Small intestine (tissue), 7 donors: ENCODE data around the gene NT5C1B. TPM values are rescaled to one million over a fixed set of nuclear protein-coding genes. Genes with fewer than 3 reads are reported as not detected.

Experiments
- DNase-seq, 2 donors: peaks; one replicate each; pipeline versions ENCODE4 v3.0.0 to v3.0.0-alpha.2; 2013
- FAIRE-seq: peaks from 2 replicates; lab custom pipeline; 2012; peaks lifted over from hg19 to GRCh38; lab: Jason Lieb, UNC
- H3K27ac ChIP-seq, 3 donors: one replicate each; pipeline ENCODE4 v1.5.1; 2013; ENCODE audit warnings: low read length in 2 of 3, mild to moderate bottlenecking in 2 of 3, control low read depth in 1 of 3, inconsistent platforms in 1 of 3, low read depth in 1 of 3, moderate library complexity in 1 of 3
- H3K27me3 ChIP-seq, 3 donors: one replicate each; pipeline ENCODE4 v1.6.1; 2013; ENCODE audit warnings: low read length in 3 of 3, inconsistent platforms in 1 of 3; ENCODE audit not compliant: control insufficient read depth in 3 of 3, insufficient read depth in 3 of 3
- H3K36me3 ChIP-seq, 3 donors: one replicate each; pipeline ENCODE4 v1.6.1; 2013; ENCODE audit warnings: low read length in 3 of 3, inconsistent platforms in 1 of 3, low read depth in 1 of 3, mild to moderate bottlenecking in 1 of 3, moderate library complexity in 1 of 3; ENCODE audit not compliant: control insufficient read depth in 3 of 3, insufficient read depth in 2 of 3
- H3K4me1 ChIP-seq, 3 donors: one replicate each; pipeline ENCODE4 v1.6.1; 2013; ENCODE audit warnings: low read length in 2 of 3, inconsistent platforms in 1 of 3, low read depth in 1 of 3, mild to moderate bottlenecking in 1 of 3, moderate library complexity in 1 of 3; ENCODE audit not compliant: control insufficient read depth in 3 of 3, insufficient read depth in 2 of 3
- H3K4me3 ChIP-seq, 3 donors: one replicate each; pipeline ENCODE4 v1.5.1; 2013; ENCODE audit warnings: low read length in 3 of 3, control low read depth in 1 of 3, inconsistent platforms in 1 of 3, low read depth in 1 of 3, mild to moderate bottlenecking in 1 of 3, moderate library complexity in 1 of 3
- H3K9me3 ChIP-seq, 2 donors: one replicate each; pipeline ENCODE4 v1.6.1; 2013; ENCODE audit warnings: low read depth in 1 of 2, low read length in 1 of 2; ENCODE audit not compliant: control insufficient read depth in 2 of 2, insufficient read depth in 1 of 2
- WGBS, 3 donors: extraction: QIAGEN DNeasy Blood & Tissue Kit; methylation state at CpG; one replicate each; pipeline ENCODE4 v1.1.7; 2013; 5-methylcytosine and 5-hydroxymethylcytosine counted together
- polyA plus RNA-seq, 4 donors: library from polyadenylated mRNA; stranded (reverse) in 3 of 4; unstranded in 1 of 4; fragments of 200-250 nt in 3 of 4; fragments of 120-200 nt in 1 of 4; gene quantifications; one replicate each; pipeline versions ENCODE4 v1.2.1 to v1.2.3, GENCODE V29; 2013
- donor health status: healthy with polysubstance abuse.
- donor health status: control.
- donor health status: control.
- donor health status: Bipolar disorder and iron deficiency.
- donor health status: healthy.

The NT5C1B gene
- polyA plus RNA-seq, 4 donors = 0.78 TPM; not detected in 3

DNA sequence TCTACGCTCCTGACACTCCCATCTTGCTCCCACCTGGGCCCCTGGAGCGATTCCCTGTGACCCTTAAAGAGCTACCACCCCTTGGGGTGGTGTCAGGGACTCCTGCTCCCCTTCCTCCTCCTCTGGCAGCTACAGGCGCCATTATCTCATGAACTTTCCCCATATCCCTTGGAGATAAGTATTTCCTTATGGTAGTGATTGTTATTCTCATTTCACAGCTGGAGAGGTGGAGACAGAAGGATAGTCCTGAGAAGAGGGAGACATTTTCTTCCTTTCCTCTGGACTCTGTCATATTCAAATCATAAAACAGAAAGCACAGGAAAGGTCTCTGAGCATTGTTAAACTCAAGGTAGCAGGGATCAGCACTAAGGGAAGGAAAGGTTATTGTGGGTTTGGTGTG is 63.5 kb downstream of the NT5C1B start:
- no peak for FAIRE-seq
- no peak overlapping the region for H3K4me3 ChIP-seq
- WGBS, 3 donors = 62 to 73% (median 69%) methylated on average over 3 of the region's 3 CpGs
- H3K27ac ChIP-seq = no peak overlapping the region
- no peak for DNase-seq
- H3K4me1 ChIP-seq = peaks cover 0 to 20% (median 3%) of the 10 kb centered on the region in 3 donors
- no peaks in the 10 kb centered on the region for H3K27me3 ChIP-seq
- no peaks in the 10 kb centered on the region for H3K36me3 ChIP-seq
- no peaks in the 10 kb centered on the region for H3K9me3 ChIP-seq

DNA sequence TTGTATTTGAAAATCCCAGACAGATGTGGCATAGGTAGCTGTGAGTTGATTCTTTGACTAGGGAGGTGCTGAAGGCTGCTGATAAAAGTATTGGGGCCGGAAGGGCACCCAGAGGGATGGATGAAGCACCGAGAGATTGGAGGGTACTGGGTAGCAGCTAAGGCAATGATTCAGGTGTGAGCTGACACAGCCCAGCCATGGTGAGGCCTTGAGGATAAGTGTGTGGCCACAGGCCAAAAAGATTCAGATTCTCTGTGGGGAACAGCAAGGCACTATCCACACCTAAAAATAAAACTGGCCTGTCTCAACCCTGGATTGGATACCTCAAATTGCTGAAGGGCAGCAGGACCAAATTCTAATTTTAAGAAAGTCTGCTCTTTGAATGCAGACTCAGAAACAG is 64.1 kb downstream of the NT5C1B start:
- Histone ChIP-seq H3K36me3 (no peaks in the 10 kb centered on the region), H3K4me3 (no peak overlapping the region), H3K27me3 (no peaks in the 10 kb centered on the region), H3K4me1 (peaks cover 0 to 17% (median 3%) of the 10 kb centered on the region in 3 donors), H3K27ac (no peak overlapping the region), H3K9me3 (no peaks in the 10 kb centered on the region)
- FAIRE-seq (no peak), DNase-seq (no peak)
- 79 to 86% (median 80%) methylated on average over 2 of the region's 2 CpGs for WGBS, 3 donors

- no peak overlapping the region for H3K4me3 ChIP-seq
- no peaks in the 10 kb centered on the region for H3K36me3 ChIP-seq
- FAIRE-seq = no peak
- peak; percentile 36 to 42 for DNase-seq
- H3K27me3 ChIP-seq = no peaks in the 10 kb centered on the region
- peaks cover 0 to 12% (median 3%) of the 10 kb centered on the region in 3 donors for H3K4me1 ChIP-seq
- WGBS, 3 donors = 59 to 84% (median 60%) methylated on average over 2 of the region's 2 CpGs
- no peak overlapping the region for H3K27ac ChIP-seq
- no peaks in the 10 kb centered on the region for H3K9me3 ChIP-seq
Observed at GRCh38 chr2:18522484-18523146, 66.8 kb downstream of the NT5C1B start.

DNA sequence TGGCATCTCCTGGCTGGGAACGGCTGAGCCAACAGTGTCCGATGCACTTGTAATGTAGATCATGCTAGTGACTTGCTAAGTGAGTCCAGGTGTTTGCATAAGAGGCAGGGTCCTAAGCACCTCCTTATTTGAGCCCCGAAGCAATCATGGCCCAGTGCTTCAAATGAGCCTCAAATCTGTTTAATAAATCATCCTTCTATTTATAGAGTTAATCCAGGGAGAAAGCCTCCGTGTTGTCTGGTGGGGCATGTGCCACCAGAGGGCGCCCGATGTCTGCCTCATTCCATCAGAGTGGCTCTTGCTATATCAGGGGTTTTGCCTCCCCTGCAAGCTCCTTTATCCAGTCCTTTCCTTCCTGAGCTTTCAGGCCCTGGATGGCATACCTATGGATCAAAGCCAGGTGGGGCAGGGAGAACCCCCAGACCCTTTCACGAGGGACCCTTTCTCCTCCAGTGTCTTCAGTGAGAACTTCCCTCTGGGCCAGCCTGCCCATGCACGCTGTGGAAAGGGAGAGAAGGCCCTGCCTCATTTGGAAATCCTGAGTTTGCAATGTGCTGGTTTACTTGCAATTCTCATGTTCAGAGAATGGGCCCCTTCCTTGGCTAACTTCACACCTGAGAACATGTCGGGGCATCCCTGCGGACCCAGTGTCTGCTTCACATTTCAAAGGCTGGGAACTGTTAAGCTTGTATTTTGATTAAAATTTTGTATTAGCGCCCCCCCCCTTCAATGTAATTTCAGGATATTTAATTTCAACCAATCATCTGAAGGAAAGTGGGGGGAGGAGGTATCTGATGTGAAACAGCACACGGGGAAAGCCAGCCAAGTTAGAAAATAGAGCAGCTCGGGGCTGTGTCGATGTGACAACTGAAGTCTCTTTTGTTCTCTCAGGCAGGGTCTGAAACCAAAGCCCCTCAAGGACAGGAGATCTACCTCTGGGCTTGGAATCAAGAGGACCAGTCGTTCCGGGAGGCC is 68.6 kb downstream of the NT5C1B start:
- Histone ChIP-seq H3K4me1 (peaks cover 0 to 12% (median 3%) of the 10 kb centered on the region in 3 donors), H3K36me3 (no peaks in the 10 kb centered on the region), H3K4me3 (no peak overlapping the region), H3K9me3 (no peaks in the 10 kb centered on the region), H3K27me3 (no peaks in the 10 kb centered on the region), H3K27ac (no peak overlapping the region)
- WGBS, 3 donors = 50 to 51% (median 50%) methylated on average over 16 of the region's 16 CpGs
- FAIRE-seq (no peak), DNase-seq (peak; percentile 69 to 84)

DNA sequence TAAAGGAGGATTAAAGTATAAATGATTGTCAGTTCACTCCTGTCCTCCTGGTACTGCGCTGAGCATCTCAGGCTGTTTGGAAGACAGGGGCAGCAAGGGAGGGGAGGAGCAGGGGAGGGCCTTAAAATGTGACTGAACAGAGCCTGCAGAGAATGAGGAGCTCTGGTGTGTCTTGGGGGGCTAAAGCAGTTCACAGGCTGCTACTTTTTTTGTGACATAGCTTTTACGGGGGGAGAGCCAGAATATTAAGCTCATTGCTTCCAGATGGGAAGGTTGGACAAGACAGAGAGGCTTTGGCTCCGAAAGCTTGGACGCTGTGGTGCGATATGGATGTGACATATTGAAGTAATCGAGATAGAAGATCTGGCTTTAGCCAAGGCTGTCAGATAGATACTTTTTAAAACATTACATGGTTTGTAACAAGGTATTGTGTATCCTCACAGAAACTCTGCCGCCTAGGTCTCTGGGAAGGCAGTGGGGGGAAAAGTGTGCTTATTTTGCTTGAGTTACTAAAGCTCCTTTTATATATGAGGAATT is 69.4 kb downstream of the NT5C1B start:
- 58 to 72% (median 68%) methylated on average over 7 of the region's 7 CpGs for WGBS, 3 donors
- no peak overlapping the region for H3K27ac ChIP-seq
- no peaks in the 10 kb centered on the region for H3K9me3 ChIP-seq
- no peak overlapping the region for H3K4me3 ChIP-seq
- peaks cover 0 to 12% (median 3%) of the 10 kb centered on the region in 3 donors for H3K4me1 ChIP-seq
- DNase-seq (no peak), FAIRE-seq (no peak)
- no peaks in the 10 kb centered on the region for H3K36me3 ChIP-seq
- H3K27me3 ChIP-seq = no peaks in the 10 kb centered on the region

- WGBS, 3 donors = 57 to 78% (median 71%) methylated on average over 11 of the region's 11 CpGs
- DNase-seq (no peak), FAIRE-seq (no peak)
- Histone ChIP-seq H3K36me3 (no peaks in the 10 kb centered on the region), H3K9me3 (no peaks in the 10 kb centered on the region), H3K27ac (peak overlapping the region in 1 of 3 donors; percentile 46), H3K27me3 (no peaks in the 10 kb centered on the region), H3K4me1 (peaks cover 0 to 12% (median 3%) of the 10 kb centered on the region in 3 donors), H3K4me3 (no peak overlapping the region)
Observed at GRCh38 chr2:18518116-18519111, 71.0 kb downstream of the NT5C1B start.

DNA sequence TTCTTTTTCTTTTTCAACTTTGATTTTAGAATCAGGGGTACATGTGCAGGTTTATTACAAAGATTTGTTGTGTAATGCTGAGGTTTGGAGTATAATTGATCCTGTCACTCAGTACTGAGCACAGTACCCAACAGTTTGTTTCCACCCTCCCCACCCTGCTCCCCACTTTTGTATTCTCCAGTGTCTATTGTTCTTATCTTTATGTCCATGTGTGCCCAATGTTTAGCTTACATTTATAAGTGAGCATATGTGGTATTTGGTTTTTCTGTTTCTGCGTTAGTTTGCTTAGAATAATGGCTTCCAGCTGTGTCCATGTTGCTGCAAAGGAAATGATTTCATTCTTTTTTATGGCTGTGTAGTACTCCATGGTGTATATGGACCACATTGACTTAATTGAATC is 72.0 kb downstream of the NT5C1B start:
- H3K27ac ChIP-seq = no peak overlapping the region
- H3K27me3 ChIP-seq = no peaks in the 10 kb centered on the region
- FAIRE-seq (no peak), DNase-seq (no peak)
- H3K4me3 ChIP-seq = no peak overlapping the region
- no peaks in the 10 kb centered on the region for H3K9me3 ChIP-seq
- peaks cover 0 to 6% (median 3%) of the 10 kb centered on the region in 3 donors for H3K4me1 ChIP-seq
- H3K36me3 ChIP-seq = no peaks in the 10 kb centered on the region
- WGBS, 3 donors = 67 to 85% (median 83%) methylated on average over 1 of the region's 1 CpG
